OCI-LY3 (cell line): Measurements from ENCODE around the gene FMR1.

Source experiments
- CTCF ChIP-seq: fragments of 200-600, 300-600 bp; sonication (generic); IDR thresholded peaks from 2 replicates; pipeline ENCODE4 v1.5.1; 2014; ENCODE audit warnings: antibody characterized with exemption, low read length, low read depth
- EZH2phosphoT487 ChIP-seq: fragments of 200-600 bp; shearing (Covaris generic); IDR thresholded peaks from 2 replicates; pipeline ENCODE4 v1.6.1; 2018; ENCODE audit warnings: antibody characterized with exemption, mixed run types, low read depth

- TF ChIP-seq CTCF (no peak), EZH2phosphoT487 (no peak)
These were observed at the start of gene FMR1 for GRCh38 chrX:147911192-147912022.
